ENCODE results near the gene AGO4.

The AGO4 gene

GRCh38 chr1:35894656-35895055, 86.8 kb downstream of the AGO4 start:
- DNase-seq (ENCODE audit: low read depth) = no peak

DNA sequence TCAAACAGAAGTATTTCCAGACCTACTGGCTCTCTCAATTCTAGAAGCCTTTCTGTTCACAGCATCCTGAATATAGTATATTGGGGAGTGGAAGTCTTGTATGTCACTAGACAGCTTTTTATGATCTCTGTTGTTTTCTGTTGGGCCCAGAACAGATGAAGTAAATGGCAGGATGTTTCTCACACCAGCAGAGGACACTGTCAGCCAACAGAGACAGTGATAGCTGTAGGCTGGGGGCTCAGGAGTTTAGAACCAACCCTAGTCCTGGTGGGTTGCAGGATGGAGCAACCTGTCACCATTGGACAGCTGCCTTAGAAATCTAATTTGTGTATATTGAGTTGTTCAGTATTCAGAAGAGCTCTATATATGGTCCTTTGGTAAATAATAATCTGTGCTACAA, 92.1 kb downstream of the AGO4 start:
- no peak for DNase-seq (ENCODE audit: low read depth)

- DNase-seq (ENCODE audit: low read depth) = no peak
These were observed 93.4 kb downstream of the AGO4 start for GRCh38 chr1:35901235-35901634.

GRCh38 chr1:35902671-35903070, 94.9 kb downstream of the AGO4 start:
- no peak for DNase-seq (ENCODE audit: low read depth)
